ENCODE data around the gene HEATR1.
"Not testable (repeated sequence)": the region's sequence is repeated elsewhere in the genome, so short reads cannot be mapped to it uniquely, and the experiment has no call there.

HEATR1 gene

GRCh38 chr1:236509203-236509602, 95.1 kb downstream of the HEATR1 start:
- DNase-seq: no peak

DNA sequence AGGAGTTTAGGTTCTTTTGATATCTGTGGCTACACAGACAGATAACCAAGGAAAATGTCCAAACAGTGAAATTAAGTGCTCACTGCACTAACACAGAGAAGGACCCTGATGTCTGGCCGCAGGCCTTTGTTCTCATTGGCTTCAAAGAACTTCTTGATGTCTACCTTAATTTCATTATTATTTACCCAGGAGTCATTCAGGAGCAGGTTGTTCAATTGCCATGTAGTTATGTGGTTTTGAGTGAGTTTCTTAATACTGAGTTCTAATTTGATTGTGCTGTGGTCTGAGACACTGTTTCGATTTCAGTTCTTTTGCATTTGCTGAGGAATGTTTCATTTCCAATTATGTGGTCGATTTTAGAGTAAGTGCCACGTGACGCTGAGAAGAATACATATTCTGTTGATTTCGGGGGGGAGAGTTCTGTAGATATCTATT, 95.7 kb downstream of the HEATR1 start:
- DNase-seq: no peak

DNA sequence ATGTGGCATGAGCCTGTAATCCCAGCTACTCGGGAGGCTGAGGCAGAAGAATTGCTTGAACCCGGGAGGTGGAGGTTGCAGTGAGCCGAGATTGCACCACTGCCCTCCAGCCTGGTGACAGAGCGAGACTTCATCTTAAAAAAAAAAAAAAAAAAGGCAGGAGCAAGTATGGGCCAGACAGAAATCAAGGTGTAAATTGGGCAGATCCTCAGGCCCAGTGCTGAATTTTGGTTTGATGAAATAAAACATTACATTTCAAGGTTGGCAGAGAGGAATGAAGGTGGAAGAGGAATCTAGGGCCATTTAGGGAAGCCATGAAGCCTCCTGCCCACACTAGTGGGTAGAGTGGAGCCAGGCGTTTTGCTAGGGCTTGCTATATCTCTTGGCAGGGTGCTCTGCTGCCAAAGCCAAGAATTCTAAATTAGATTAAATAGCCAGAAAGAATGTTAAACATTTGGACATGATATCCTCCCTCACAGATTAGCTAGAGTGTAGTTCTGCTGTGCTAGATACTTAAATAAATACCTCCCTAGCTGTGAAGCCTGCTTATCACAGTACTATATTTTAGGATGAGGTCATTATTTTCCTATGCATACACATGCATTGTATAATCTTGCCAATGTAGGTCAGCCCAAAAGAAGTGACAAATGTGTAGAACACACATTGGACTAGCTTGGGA, 97.2 kb downstream of the HEATR1 start:
- peak; percentile 57 for DNase-seq

GRCh38 chr1:236504338-236504737, 100.0 kb downstream of the HEATR1 start:
- not testable (repeated sequence) for DNase-seq

DNA sequence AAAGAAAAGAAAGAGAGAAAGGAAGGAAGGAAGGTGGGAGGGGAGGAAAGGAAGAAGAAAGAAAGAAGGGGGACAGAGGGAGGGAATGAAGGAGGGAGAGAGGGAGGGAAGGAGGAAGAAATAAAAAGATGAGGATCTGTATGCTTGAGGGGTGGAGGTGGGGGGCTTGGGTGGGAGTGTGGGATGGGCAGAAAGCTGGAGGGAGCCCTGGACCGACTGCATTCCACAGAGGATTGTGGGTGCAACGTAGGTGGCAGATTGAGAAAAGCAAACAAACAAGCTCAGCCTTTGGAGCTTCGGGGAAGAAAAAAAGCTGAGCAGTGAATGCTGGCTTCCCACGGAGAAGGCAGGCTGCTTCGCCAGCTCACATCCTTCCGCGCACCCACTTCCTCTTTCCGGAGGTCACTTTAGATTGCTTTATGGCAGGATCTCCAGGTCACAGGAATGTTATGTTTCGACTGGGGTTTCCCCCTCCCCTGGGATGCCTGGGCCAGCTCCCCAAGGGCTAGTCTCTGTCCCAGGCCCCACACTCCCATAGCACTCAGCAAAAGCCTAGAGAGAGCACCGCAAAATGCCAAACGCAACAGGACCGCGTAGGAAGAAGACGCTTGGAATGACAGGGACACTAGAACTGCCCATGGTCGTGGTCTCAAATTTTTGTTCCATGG, 101.2 kb downstream of the HEATR1 start:
- peak; percentile 81 for DNase-seq

GRCh38 chr1:236502579-236502971, 101.7 kb downstream of the HEATR1 start:
- no peak for DNase-seq

- DNase-seq: no peak
These were observed 103.2 kb downstream of the HEATR1 start for GRCh38 chr1:236501093-236501492.

All from hematopoietic multipotent progenitor cell treated with erythropoietin and hydrocortisone succinate and interleukin-3 and kit ligand, for 4 days (in vitro differentiated cells).